Activated naive CD8-positive, alpha-beta T cell treated with anti-CD3 and anti-CD28 coated beads, Interleukin-2, amount 50 U/mL, for 16 hours (primary cell): ENCODE results near the gene PADI6.
"Not testable (repeated sequence)": the region's sequence is repeated elsewhere in the genome, so short reads cannot be mapped to it uniquely, and the experiment has no call there.

ENCODE experiments used
- DNase-seq: peaks from one replicate; pipeline ENCODE4 v3.0.0-alpha.2; 2020; ENCODE audit warnings: low read depth, low spot score

PADI6 gene

GRCh38 chr1:17371896-17372295 is at the start of gene PADI6:
TSS of gene PADI6 (plus strand) at chr1:17372196. CDS start at chr1:17372246, 50 bp downstream.
- DNase-seq: no peak

GRCh38 chr1:17328855-17329254 is 43.1 kb upstream of the PADI6 start:
- no peak for DNase-seq

- DNase-seq: no peak
Observed at GRCh38 chr1:17329610-17330009, 42.4 kb upstream of the PADI6 start.

- no peak for DNase-seq
Observed at GRCh38 chr1:17330856-17331255, 41.1 kb upstream of the PADI6 start.

GRCh38 chr1:17333081-17333480 is 38.9 kb upstream of the PADI6 start:
- DNase-seq: no peak

GRCh38 chr1:17335821-17336710 is 35.9 kb upstream of the PADI6 start:
- peak; percentile 29 for DNase-seq

GRCh38 chr1:17338706-17339493 is 33.1 kb upstream of the PADI6 start:
- DNase-seq: no peak

- no peak for DNase-seq
Observed at GRCh38 chr1:17339521-17339920, 32.5 kb upstream of the PADI6 start.

GRCh38 chr1:17340358-17340757 is 31.6 kb upstream of the PADI6 start:
- DNase-seq: no peak

GRCh38 chr1:17342014-17342441 is 30.0 kb upstream of the PADI6 start:
- no peak for DNase-seq

- DNase-seq: not testable (repeated sequence)
Observed at GRCh38 chr1:17345506-17345905, 26.5 kb upstream of the PADI6 start.

GRCh38 chr1:17346046-17346789 is 25.8 kb upstream of the PADI6 start:
- no peak for DNase-seq

- DNase-seq: no peak
Observed at GRCh38 chr1:17347769-17348592, 24.0 kb upstream of the PADI6 start.

- DNase-seq: no peak
Observed at GRCh38 chr1:17348593-17349234, 23.3 kb upstream of the PADI6 start.

GRCh38 chr1:17350083-17350482 is 21.9 kb upstream of the PADI6 start:
- no peak for DNase-seq

- no peak for DNase-seq
Observed at GRCh38 chr1:17350928-17351446, 21.0 kb upstream of the PADI6 start.

GRCh38 chr1:17351598-17352324 is 20.2 kb upstream of the PADI6 start:
- no peak for DNase-seq

GRCh38 chr1:17352419-17352909 is 19.5 kb upstream of the PADI6 start:
- no peak for DNase-seq

GRCh38 chr1:17355898-17356297 is 16.1 kb upstream of the PADI6 start:
- peak; percentile 14 for DNase-seq
